ENCODE data around the gene C1orf87. TPM values are rescaled to one million over a fixed set of nuclear protein-coding genes. Genes with fewer than 3 reads are reported as not detected.

C1orf87 gene
- total and polyA plus RNA-seq, 4 donors, result 4.3 to 13.8 (median 7.7) TPM

DNA sequence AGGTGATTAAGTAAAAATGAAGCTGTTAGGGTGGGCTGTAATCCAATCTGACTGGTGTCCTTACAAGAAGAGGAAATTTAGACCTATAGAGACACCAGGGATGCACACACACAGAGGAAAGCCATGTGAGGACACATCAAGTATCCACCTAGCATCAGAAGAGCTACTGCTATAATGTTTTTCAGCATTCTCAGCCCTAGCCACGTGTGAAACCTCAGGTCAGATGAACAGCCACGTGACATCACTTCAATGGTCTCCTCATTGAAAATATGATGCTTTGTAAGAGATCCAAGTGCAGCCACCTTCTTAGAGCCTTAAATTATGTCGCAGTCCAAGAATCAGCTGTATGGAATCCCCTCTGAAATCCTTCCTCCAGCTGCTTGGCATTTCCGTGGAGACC, 65.1 kb downstream of the C1orf87 start:
- TF ChIP-seq, protein P1, sequence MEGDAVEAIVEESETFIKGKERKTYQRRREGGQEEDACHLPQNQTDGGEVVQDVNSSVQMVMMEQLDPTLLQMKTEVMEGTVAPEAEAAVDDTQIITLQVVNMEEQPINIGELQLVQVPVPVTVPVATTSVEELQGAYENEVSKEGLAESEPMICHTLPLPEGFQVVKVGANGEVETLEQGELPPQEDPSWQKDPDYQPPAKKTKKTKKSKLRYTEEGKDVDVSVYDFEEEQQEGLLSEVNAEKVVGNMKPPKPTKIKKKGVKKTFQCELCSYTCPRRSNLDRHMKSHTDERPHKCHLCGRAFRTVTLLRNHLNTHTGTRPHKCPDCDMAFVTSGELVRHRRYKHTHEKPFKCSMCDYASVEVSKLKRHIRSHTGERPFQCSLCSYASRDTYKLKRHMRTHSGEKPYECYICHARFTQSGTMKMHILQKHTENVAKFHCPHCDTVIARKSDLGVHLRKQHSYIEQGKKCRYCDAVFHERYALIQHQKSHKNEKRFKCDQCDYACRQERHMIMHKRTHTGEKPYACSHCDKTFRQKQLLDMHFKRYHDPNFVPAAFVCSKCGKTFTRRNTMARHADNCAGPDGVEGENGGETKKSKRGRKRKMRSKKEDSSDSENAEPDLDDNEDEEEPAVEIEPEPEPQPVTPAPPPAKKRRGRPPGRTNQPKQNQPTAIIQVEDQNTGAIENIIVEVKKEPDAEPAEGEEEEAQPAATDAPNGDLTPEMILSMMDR (IDR thresholded peaks at IDR 0.05; ENCODE audit: control extremely low read depth, extremely low read depth), result no peak
- Histone ChIP-seq H3K4me1 (ENCODE audit: control insufficient read depth in 5 of 5, insufficient read depth in 5 of 5, low read length in 5 of 5) (no peaks in the 10 kb centered on the region), H3K9ac (ENCODE audit: insufficient read depth in 1 of 2, low read length in 2 of 2) (no peak overlapping the region), H3K36me3 (ENCODE audit: control insufficient read depth in 4 of 4, insufficient read depth in 4 of 4, low read length in 4 of 4) (no peaks in the 10 kb centered on the region), H3K27me3 (ENCODE audit: control insufficient read depth in 3 of 3, insufficient read depth in 3 of 3, low read length in 2 of 3) (no peaks in the 10 kb centered on the region), H3K4me3 (no peak overlapping the region), H3K9me3 (ENCODE audit: control insufficient read depth in 4 of 4, insufficient read depth in 3 of 4, low read length in 3 of 4) (no peaks in the 10 kb centered on the region), H3K27ac (ENCODE audit: low read depth in 1 of 2, low read length in 1 of 2) (no peak overlapping the region)
- WGBS, 2 donors, result 77 to 86% methylated on average over 4 of the region's 4 CpGs
- no peak for DNase-seq
- ATAC-seq (ENCODE audit: insufficient read depth, low FRiP score), result no peak

DNA sequence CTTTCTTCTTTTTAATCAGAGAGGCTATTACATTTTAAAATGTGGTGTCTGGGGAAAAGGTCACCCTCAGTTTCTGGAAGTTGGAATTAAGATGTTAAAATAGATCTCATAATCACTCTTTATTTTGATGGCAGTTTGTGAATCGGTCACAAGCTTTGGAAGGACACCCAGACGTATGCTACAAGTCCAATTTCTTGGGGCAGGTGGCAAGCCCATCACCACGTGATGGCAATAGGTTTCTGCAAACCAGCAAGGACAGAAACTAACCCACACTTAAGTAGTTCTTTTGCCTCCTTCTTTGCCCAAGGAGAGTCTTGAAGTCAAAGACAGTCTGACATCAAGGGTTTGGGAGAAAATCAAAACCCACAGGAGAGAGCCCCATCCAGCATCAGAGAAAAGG, 72.9 kb downstream of the C1orf87 start:
- Histone ChIP-seq H3K27me3 (ENCODE audit: control insufficient read depth in 3 of 3, insufficient read depth in 3 of 3, low read length in 2 of 3) (no peaks in the 10 kb centered on the region), H3K36me3 (ENCODE audit: control insufficient read depth in 4 of 4, insufficient read depth in 4 of 4, low read length in 4 of 4) (no peaks in the 10 kb centered on the region), H3K4me1 (ENCODE audit: control insufficient read depth in 5 of 5, insufficient read depth in 5 of 5, low read length in 5 of 5) (no peaks in the 10 kb centered on the region), H3K9ac (ENCODE audit: insufficient read depth in 1 of 2, low read length in 2 of 2) (no peak overlapping the region), H3K4me3 (no peak overlapping the region), H3K27ac (ENCODE audit: low read depth in 1 of 2, low read length in 1 of 2) (no peak overlapping the region), H3K9me3 (ENCODE audit: control insufficient read depth in 4 of 4, insufficient read depth in 3 of 4, low read length in 3 of 4) (no peaks in the 10 kb centered on the region)
- TF ChIP-seq, protein P1 (IDR thresholded peaks at IDR 0.05; ENCODE audit: control extremely low read depth, extremely low read depth), result no peak
- 75 to 91% methylated on average over 3 of the region's 3 CpGs for WGBS, 2 donors
- no peak for ATAC-seq (ENCODE audit: insufficient read depth, low FRiP score)
- DNase-seq, result no peak

DNA sequence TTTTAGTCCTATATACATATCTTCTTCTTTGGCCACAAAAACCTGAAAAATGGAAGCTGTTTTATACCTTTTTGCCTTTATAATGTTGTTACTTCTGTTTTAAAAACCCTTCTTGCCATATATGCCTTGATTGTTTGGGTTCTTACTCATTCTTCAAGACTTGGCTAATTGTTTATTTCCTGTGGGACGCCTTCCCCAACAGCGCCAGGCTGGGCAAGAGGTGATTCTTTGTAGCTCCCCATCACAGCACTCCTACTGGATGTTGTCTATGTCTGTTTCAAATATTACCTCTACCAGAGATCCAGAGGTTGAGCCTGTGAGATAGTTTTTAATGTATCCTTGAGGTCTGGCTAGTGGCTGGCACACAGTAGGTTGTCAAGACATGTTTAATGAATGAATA, 73.8 kb downstream of the C1orf87 start:
- TF ChIP-seq, protein P1 (IDR thresholded peaks at IDR 0.05; ENCODE audit: control extremely low read depth, extremely low read depth), result no peak
- no peak for ATAC-seq (ENCODE audit: insufficient read depth, low FRiP score)
- 75 to 89% methylated on average over 2 of the region's 2 CpGs for WGBS, 2 donors

DNA sequence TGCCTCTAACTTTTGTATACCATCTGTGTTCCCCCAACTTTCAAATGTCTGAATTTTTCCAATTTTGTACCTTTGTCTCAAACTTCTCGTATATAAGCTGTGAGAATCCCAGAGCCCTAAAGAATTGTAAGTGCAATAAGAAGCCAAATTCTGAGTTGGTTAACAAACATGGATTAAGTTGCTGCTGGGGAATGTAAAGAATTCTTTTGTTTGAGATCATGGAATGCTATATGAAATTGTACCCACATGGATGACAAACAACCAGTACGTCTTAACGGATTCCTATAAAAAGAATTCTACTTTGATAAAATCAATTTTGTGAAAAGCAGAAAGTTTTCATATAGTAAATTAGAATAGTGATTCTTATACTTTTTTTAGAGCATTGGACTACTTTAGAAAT, 74.6 kb downstream of the C1orf87 start:
- Histone ChIP-seq H3K27ac (ENCODE audit: low read depth in 1 of 2, low read length in 1 of 2) (no peak overlapping the region), H3K9ac (ENCODE audit: insufficient read depth in 1 of 2, low read length in 2 of 2) (no peak overlapping the region), H3K27me3 (ENCODE audit: control insufficient read depth in 3 of 3, insufficient read depth in 3 of 3, low read length in 2 of 3) (no peaks in the 10 kb centered on the region), H3K4me1 (ENCODE audit: control insufficient read depth in 5 of 5, insufficient read depth in 5 of 5, low read length in 5 of 5) (no peaks in the 10 kb centered on the region), H3K9me3 (ENCODE audit: control insufficient read depth in 4 of 4, insufficient read depth in 3 of 4, low read length in 3 of 4) (no peaks in the 10 kb centered on the region), H3K4me3 (no peak overlapping the region), H3K36me3 (ENCODE audit: control insufficient read depth in 4 of 4, insufficient read depth in 4 of 4, low read length in 4 of 4) (no peaks in the 10 kb centered on the region)
- TF ChIP-seq, protein P1 (IDR thresholded peaks at IDR 0.05; ENCODE audit: control extremely low read depth, extremely low read depth), result no peak
- ATAC-seq (ENCODE audit: insufficient read depth, low FRiP score) (no peak), DNase-seq (no peak)
- WGBS, 2 donors, result 78 to 88% methylated on average over 3 of the region's 3 CpGs

More for the DNA sequence above, 73.8 kb downstream of the C1orf87 start:
- no peak overlapping the region for H3K9ac ChIP-seq (ENCODE audit: insufficient read depth in 1 of 2, low read length in 2 of 2)
- no peak overlapping the region for H3K4me3 ChIP-seq
- no peaks in the 10 kb centered on the region for H3K9me3 ChIP-seq (ENCODE audit: control insufficient read depth in 4 of 4, insufficient read depth in 3 of 4, low read length in 3 of 4)
- no peak overlapping the region for H3K27ac ChIP-seq (ENCODE audit: low read depth in 1 of 2, low read length in 1 of 2)
- H3K36me3 ChIP-seq (ENCODE audit: control insufficient read depth in 4 of 4, insufficient read depth in 4 of 4, low read length in 4 of 4), result no peaks in the 10 kb centered on the region
- no peak for DNase-seq
- H3K4me1 ChIP-seq (ENCODE audit: control insufficient read depth in 5 of 5, insufficient read depth in 5 of 5, low read length in 5 of 5), result no peaks in the 10 kb centered on the region
- no peaks in the 10 kb centered on the region for H3K27me3 ChIP-seq (ENCODE audit: control insufficient read depth in 3 of 3, insufficient read depth in 3 of 3, low read length in 2 of 3)
